DND-41 (cell line): ENCODE measurements around the gene SMG5.

ENCODE experiments used
- ATAC-seq: fragments of 200-7000 bp; cut with Tn5 transposase; 3 replicates; pipeline ENCODE4 v1.9.1; 2021; ENCODE audit warnings: low read depth; ENCODE audit not compliant: insufficient read depth
- DNase-seq: peaks from one replicate; pipeline ENCODE4 v3.0.0-alpha.2; 2020
- H2AFZ ChIP-seq: 2 replicates; pipeline ENCODE4 v1.6.0; 2012; ENCODE audit warnings: low read depth, low read length
- H3K27ac ChIP-seq: 2 replicates; pipeline ENCODE4 v1.5.1; 2012; ENCODE audit warnings: low read length, inconsistent platforms
- H3K27me3 ChIP-seq: fragments of 200-600 bp; sonication (generic); 2 replicates; pipeline ENCODE4 v1.6.0; 2012; ENCODE audit warnings: low read length, mild to moderate bottlenecking, inconsistent platforms; ENCODE audit not compliant: insufficient read depth, poor library complexity
- H3K36me3 ChIP-seq: 2 replicates; pipeline ENCODE4 v1.5.1; 2012; ENCODE audit warnings: low read length, inconsistent platforms; ENCODE audit not compliant: insufficient read depth
- H3K4me1 ChIP-seq: 2 replicates; pipeline ENCODE4 v1.5.1; 2012; ENCODE audit warnings: mild to moderate bottlenecking, low read length; ENCODE audit not compliant: insufficient read depth
- H3K4me2 ChIP-seq: 2 replicates; pipeline ENCODE4 v1.6.0; 2012; ENCODE audit warnings: mild to moderate bottlenecking, moderate library complexity, low read length, inconsistent platforms; ENCODE audit not compliant: insufficient read depth
- H3K4me3 ChIP-seq, 2 experiments: fragments of 200-600 bp in 1 of 2; shearing (Covaris generic) in 1 of 2; 2 replicates each; pipeline ENCODE4 v1.5.1; 2012 to 2016; ENCODE audit warnings: inconsistent platforms in 2 of 2, low read length in 2 of 2, mild to moderate bottlenecking in 2 of 2, low read depth in 1 of 2, moderate library complexity in 1 of 2
- H3K79me2 ChIP-seq: 2 replicates; pipeline ENCODE4 v1.6.0; 2012; ENCODE audit warnings: low read length, inconsistent platforms; ENCODE audit not compliant: insufficient read depth
- H3K9ac ChIP-seq: 2 replicates; pipeline ENCODE4 v1.6.0; 2012; ENCODE audit warnings: low read depth, mild to moderate bottlenecking, inconsistent platforms, low read length, moderate library complexity
- H3K9me3 ChIP-seq: 2 replicates; pipeline ENCODE4 v1.5.1; 2012; ENCODE audit warnings: low read length, moderate library complexity, mild to moderate bottlenecking, inconsistent platforms; ENCODE audit not compliant: insufficient read depth, severe bottlenecking
- H4K20me1 ChIP-seq: 2 replicates; pipeline ENCODE4 v1.6.0; 2012; ENCODE audit warnings: low read length; ENCODE audit not compliant: insufficient read depth
- CTCF ChIP-seq: IDR thresholded peaks from 2 replicates; pipeline ENCODE4 v1.5.1; 2012; ENCODE audit warnings: borderline replicate concordance, low read length, moderate library complexity, mild to moderate bottlenecking; ENCODE audit not compliant: poor library complexity, severe bottlenecking; ENCODE audit errors: extremely low read depth
- EZH2 ChIP-seq: IDR thresholded peaks from 3 replicates; pipeline ENCODE4 v1.6.1; 2012; ENCODE audit warnings: borderline replicate concordance, low read depth, mild to moderate bottlenecking, moderate library complexity, low read length, inconsistent platforms; ENCODE audit not compliant: severe bottlenecking

Gene SMG5

DNA sequence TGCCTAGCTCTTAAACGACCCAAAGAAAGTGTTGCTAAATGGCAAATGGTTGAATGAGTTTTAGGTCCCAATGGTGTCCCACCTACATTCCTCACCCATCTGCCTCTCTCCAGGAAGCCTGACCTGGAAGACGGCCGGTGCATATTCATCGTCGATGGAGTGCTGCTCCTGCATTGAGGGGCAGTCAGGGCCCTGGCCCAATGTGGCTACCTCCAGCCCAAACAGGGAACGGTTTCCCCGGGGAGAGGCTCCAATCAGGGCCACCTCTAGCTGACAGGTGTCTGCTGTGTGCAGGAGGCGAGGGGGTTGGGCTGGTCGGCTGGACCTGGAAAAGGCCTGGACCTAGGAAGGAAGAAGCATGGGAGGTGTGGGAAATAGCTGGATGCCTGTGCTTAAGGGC, 11.3 kb upstream of the SMG5 start:
- H3K36me3 ChIP-seq = peaks cover 27% of the 10 kb centered on the region
- no peaks in the 10 kb centered on the region for H4K20me1 ChIP-seq
- H3K4me1 ChIP-seq = peaks cover 17% of the 10 kb centered on the region
- H3K4me3 ChIP-seq = no peak overlapping the region
- H2AFZ ChIP-seq = no peak overlapping the region
- no peak overlapping the region for H3K9ac ChIP-seq
- ATAC-seq (no peak), DNase-seq (no peak)
- H3K27me3 ChIP-seq = no peaks in the 10 kb centered on the region
- no peak overlapping the region for H3K27ac ChIP-seq
- no peaks in the 10 kb centered on the region for H3K9me3 ChIP-seq
- TF ChIP-seq EZH2 = no peak
- no peak for TF ChIP-seq CTCF
- H3K4me2 ChIP-seq = no peak overlapping the region
- H3K79me2 ChIP-seq = peaks cover 9% of the 10 kb centered on the region

DNA sequence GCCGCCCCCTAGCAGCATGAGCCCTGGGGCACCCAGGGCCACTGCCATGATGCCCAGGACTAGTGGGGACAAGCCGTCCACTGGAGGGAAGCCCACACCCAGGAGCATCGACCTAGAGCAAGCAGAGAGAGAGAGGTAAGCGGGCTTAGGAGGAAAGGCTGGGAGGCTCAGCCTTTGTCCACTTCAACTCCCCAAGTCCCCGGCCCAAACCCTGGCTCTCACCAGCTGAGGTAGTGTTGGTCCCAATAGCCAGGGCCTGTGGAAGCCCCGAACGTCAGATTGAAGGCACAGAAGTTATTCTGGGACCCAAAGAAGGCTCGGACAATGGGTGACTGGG, 10.4 kb upstream of the SMG5 start:
- DNase-seq (no peak), ATAC-seq (no peak)
- Histone ChIP-seq H3K36me3 (peaks cover 27% of the 10 kb centered on the region), H3K27ac (no peak overlapping the region), H4K20me1 (no peaks in the 10 kb centered on the region), H3K9me3 (no peaks in the 10 kb centered on the region), H3K4me2 (no peak overlapping the region), H3K27me3 (no peaks in the 10 kb centered on the region), H3K4me3 (no peak overlapping the region), H3K4me1 (peaks cover 17% of the 10 kb centered on the region), H3K79me2 (peaks cover 9% of the 10 kb centered on the region), H2AFZ (no peak overlapping the region), H3K9ac (no peak overlapping the region)
- TF ChIP-seq EZH2 (no peak), CTCF (no peak)

DNA sequence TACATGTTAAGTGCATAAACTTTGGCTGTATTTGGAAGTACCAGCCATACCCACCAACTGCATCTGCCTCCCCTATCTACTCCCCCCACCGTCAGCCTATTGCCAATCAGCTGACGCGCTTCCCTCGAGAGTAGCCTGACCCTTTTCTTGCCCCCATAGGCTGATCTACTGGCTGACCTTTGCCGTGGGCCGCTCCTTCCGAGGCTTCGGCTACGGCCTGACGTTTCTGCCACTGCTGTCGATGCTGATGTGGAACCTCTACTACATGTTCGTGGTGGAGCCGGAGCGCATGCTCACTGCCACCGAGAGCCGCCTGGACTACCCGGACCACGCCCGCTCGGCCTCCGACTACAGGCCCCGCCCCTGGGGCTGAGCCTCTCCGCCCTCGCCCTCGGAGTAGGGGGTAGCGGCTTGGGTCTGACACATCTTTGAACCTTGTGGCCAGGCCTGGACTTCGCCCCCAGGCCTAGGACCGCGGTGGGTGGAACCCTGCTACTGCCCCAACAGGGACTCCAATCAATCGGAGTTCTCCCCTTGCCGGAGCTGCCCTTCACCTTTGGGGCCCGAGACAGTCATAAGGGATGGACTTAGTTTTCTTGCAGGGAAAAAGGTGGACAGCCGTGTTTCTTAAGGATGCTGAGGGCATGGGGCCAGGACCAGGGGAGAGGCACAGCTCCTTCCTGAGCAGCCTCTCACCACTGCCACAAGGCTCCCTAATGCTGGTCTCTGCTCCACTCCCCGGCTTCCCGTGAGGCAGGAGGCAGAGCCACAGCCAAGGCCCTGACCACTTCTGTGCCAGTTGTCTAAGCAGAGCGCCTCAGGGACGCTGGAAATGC, 8.8 kb upstream of the SMG5 start:
- Histone ChIP-seq H3K4me3 (no peak overlapping the region), H3K27ac (no peak overlapping the region), H2AFZ (no peak overlapping the region), H3K9ac (no peak overlapping the region), H3K4me1 (peaks cover 17% of the 10 kb centered on the region), H3K79me2 (peaks cover 9% of the 10 kb centered on the region), H3K36me3 (peaks cover 29% of the 10 kb centered on the region), H3K4me2 (no peak overlapping the region), H4K20me1 (no peaks in the 10 kb centered on the region), H3K27me3 (no peaks in the 10 kb centered on the region), H3K9me3 (no peaks in the 10 kb centered on the region)
- no peak for DNase-seq
- no peak for ATAC-seq
- TF ChIP-seq EZH2 (no peak), CTCF (no peak)

GRCh38 chr1:156289857-156290256, 7.2 kb upstream of the SMG5 start:
- Histone ChIP-seq H3K36me3 (peaks cover 41% of the 10 kb centered on the region), H3K4me3 (no peak overlapping the region), H3K9ac (no peak overlapping the region), H3K27me3 (no peaks in the 10 kb centered on the region), H3K9me3 (no peaks in the 10 kb centered on the region), H3K4me2 (no peak overlapping the region), H3K4me1 (peaks cover 7% of the 10 kb centered on the region), H2AFZ (no peak overlapping the region), H3K27ac (no peak overlapping the region), H4K20me1 (no peaks in the 10 kb centered on the region), H3K79me2 (peaks cover 4% of the 10 kb centered on the region)
- ATAC-seq (no peak), DNase-seq (no peak)
- TF ChIP-seq CTCF = no peak
- no peak for TF ChIP-seq EZH2
